ENCODE results near the gene SPTBN4.

DNA sequence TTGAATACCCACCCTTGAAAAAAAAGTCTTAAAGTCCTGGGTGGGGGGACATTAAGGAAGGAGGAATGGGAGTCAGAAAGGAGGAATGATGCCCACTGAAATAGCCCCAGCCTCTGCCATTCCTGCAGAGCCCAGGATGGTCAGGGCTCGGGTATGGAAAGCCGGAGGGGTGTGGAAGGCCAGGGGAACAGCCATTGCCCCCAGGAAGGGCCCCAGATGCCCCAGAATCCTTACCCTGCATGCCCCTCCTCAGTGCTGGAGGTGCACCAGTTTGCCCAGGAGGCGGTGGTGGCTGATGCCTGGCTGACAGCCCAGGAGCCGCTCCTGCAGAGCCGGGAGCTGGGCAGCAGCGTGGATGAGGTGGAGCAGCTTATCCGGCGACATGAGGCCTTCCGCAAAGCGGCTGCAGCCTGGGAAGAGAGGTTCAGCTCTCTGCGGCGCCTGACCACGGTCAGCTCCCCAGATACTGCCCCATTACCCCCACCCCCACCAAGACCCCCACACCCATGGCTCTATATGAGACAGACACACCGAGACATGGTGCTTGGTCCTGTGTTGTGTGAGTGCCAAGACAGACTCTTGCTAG lies 99.2 kb downstream of the SPTBN4 start:
- no peak for TF ChIP-seq YY1 (IDR thresholded peaks at IDR 0.05; ENCODE audit: low read depth)
- TF ChIP-seq, protein P1, sequence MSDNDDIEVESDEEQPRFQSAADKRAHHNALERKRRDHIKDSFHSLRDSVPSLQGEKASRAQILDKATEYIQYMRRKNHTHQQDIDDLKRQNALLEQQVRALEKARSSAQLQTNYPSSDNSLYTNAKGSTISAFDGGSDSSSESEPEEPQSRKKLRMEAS (IDR thresholded peaks at IDR 0.05), result no peak
- no peak for TF ChIP-seq CEBPB (IDR thresholded peaks at IDR 0.05)
- TF ChIP-seq EP300 (IDR thresholded peaks at IDR 0.05; ENCODE audit: borderline replicate concordance), result no peak
- TF ChIP-seq, protein P2, sequence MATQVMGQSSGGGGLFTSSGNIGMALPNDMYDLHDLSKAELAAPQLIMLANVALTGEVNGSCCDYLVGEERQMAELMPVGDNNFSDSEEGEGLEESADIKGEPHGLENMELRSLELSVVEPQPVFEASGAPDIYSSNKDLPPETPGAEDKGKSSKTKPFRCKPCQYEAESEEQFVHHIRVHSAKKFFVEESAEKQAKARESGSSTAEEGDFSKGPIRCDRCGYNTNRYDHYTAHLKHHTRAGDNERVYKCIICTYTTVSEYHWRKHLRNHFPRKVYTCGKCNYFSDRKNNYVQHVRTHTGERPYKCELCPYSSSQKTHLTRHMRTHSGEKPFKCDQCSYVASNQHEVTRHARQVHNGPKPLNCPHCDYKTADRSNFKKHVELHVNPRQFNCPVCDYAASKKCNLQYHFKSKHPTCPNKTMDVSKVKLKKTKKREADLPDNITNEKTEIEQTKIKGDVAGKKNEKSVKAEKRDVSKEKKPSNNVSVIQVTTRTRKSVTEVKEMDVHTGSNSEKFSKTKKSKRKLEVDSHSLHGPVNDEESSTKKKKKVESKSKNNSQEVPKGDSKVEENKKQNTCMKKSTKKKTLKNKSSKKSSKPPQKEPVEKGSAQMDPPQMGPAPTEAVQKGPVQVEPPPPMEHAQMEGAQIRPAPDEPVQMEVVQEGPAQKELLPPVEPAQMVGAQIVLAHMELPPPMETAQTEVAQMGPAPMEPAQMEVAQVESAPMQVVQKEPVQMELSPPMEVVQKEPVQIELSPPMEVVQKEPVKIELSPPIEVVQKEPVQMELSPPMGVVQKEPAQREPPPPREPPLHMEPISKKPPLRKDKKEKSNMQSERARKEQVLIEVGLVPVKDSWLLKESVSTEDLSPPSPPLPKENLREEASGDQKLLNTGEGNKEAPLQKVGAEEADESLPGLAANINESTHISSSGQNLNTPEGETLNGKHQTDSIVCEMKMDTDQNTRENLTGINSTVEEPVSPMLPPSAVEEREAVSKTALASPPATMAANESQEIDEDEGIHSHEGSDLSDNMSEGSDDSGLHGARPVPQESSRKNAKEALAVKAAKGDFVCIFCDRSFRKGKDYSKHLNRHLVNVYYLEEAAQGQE (IDR thresholded peaks at IDR 0.05; ENCODE audit: low read depth), result no peak
- TF ChIP-seq RAD21 (IDR thresholded peaks at IDR 0.05; ENCODE audit: low read depth), result no peak
- TF ChIP-seq CREB1 (IDR thresholded peaks at IDR 0.05; ENCODE audit: low read depth), result no peak

Measured in Ishikawa (cell line).